Kidney epithelial cell (primary cell): ENCODE data around the gene SPAG17. TPM values are rescaled to one million over a fixed set of nuclear protein-coding genes. Genes with fewer than 3 reads are reported as not detected.

Experiments used
- DNase-seq: peaks from one replicate; pipeline ENCODE4 v3.0.0-alpha.2; 2010; ENCODE audit warnings: low read depth
- H3K27me3 ChIP-seq: 2 replicates; pipeline ENCODE4 v1.6.0; 2011; ENCODE audit warnings: low read length; ENCODE audit not compliant: control insufficient read depth, insufficient read depth
- H3K36me3 ChIP-seq: 2 replicates; pipeline ENCODE4 v1.5.1; 2011; ENCODE audit warnings: low read length; ENCODE audit not compliant: control insufficient read depth, insufficient read depth
- H3K4me3 ChIP-seq: 2 replicates; pipeline ENCODE4 v1.5.1; 2011; ENCODE audit warnings: low read depth, mild to moderate bottlenecking, control low read depth, low read length
- total RNA-seq: library from RNA; depleted of rRNA; stranded (reverse); fragments of >200 nt; gene quantifications from 2 replicates; pipeline ENCODE4 v1.2.3, GENCODE V29; 2015
- TF ChIP-seq, protein P1 (sequence below): IDR thresholded peaks from 2 replicates; pipeline ENCODE4 v1.5.1; 2011; ENCODE audit warnings: mild to moderate bottlenecking, moderate library complexity, low read length, control low read depth, inconsistent platforms; ENCODE audit not compliant: insufficient read depth, poor library complexity, severe bottlenecking

Gene SPAG17
- total RNA-seq, 1 donor from 2014 or later, result 0.13 TPM

DNA sequence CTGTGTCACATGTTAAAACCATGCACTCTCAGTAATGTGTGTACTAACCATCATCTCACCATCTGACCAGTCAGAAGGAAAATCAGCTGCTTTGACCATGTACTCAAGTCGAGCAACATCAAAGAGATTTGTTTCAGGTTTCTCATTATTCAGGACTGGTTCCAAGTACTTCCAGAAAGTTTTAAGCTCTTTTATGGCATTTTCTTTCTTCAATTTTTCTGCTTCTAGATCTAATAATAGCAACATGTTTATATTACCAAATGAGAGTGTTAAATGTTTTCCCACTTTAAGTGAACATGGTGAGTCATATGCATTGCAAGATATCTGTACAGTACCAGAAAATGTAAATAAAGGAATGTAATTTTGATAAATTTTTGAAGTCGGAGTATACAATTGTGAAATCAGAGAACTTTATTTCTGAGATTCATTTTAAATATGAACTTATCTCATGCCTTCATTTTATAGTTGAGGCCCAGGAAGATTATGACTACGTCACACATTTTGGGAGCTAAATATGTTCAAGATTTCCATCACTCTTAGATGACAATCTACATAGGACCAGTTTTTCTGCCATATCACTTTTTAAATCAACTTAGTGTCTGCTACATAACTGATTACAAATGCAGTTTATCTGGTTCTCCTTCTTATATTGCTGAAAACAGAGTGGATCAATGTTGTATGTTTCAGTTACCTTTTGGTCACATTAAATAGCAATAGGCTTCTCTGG, 87.2 kb downstream of the SPAG17 start:
- H3K4me3 ChIP-seq, result no peak overlapping the region
- H3K36me3 ChIP-seq, result no peaks in the 10 kb centered on the region
- TF ChIP-seq, protein P1, sequence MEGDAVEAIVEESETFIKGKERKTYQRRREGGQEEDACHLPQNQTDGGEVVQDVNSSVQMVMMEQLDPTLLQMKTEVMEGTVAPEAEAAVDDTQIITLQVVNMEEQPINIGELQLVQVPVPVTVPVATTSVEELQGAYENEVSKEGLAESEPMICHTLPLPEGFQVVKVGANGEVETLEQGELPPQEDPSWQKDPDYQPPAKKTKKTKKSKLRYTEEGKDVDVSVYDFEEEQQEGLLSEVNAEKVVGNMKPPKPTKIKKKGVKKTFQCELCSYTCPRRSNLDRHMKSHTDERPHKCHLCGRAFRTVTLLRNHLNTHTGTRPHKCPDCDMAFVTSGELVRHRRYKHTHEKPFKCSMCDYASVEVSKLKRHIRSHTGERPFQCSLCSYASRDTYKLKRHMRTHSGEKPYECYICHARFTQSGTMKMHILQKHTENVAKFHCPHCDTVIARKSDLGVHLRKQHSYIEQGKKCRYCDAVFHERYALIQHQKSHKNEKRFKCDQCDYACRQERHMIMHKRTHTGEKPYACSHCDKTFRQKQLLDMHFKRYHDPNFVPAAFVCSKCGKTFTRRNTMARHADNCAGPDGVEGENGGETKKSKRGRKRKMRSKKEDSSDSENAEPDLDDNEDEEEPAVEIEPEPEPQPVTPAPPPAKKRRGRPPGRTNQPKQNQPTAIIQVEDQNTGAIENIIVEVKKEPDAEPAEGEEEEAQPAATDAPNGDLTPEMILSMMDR, result no peak
- H3K27me3 ChIP-seq, result no peaks in the 10 kb centered on the region
- DNase-seq, result no peak

DNA sequence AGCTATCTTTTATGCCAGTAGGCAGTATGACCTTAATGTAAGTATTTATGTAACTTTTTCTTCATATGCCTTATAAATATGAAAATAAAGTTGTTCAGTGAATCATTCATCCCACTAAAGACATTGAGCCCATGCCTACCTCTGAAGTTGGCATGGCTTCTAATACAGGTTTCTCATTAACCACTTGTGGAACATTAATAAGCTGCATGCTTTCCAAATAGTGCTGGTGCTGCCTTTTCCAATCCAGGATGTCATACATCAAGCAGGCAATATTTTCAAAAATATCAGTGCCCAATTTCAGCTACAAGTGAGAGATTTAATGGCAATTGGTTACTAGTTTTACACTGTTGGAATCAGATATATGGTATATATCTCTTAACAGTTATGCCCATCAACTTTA, 92.0 kb downstream of the SPAG17 start:
- no peak overlapping the region for H3K4me3 ChIP-seq
- DNase-seq, result no peak
- TF ChIP-seq, protein P1, result no peak
- H3K27me3 ChIP-seq, result no peaks in the 10 kb centered on the region
- H3K36me3 ChIP-seq, result no peaks in the 10 kb centered on the region

DNA sequence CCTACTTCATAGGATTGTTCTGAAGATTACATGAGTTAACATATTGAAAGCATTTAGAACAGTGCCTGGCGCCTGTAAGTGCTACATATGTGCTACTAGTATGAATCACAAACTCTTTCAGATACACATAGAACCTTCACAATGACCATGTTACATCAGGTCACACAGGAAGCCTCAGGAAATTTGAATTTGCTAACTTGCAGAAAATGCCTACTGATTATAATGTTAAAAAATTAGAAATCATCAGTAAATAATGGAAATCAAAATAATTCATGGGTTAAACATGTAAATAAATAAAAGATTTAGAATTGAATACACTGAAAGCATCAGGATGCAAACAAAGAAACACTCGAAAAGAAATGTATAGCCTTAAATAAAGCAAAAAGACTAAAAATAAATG, 94.9 kb downstream of the SPAG17 start:
- no peaks in the 10 kb centered on the region for H3K27me3 ChIP-seq
- TF ChIP-seq, protein P1, result no peak
- no peak for DNase-seq

DNA sequence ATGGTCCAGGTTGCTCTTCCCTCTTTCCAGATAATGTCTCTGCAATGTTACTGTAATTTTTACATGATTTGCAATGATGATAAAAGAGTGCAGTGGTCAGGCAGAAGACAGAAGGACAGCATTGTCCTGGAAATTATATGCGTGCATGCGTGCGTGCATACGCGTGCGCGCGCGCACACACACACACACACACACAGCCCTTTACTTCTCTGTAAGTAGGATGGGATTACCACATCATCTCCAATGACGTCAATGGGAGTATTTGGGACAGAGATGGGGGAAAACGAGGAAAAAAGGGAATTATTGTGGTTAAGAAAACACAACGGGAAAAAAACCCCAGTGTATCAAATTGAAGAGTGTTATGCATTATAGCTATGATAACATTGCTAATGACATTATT, 99.7 kb downstream of the SPAG17 start:
- no peaks in the 10 kb centered on the region for H3K27me3 ChIP-seq
- no peak for DNase-seq
- H3K4me3 ChIP-seq, result no peak overlapping the region
- TF ChIP-seq, protein P1, result no peak
- no peaks in the 10 kb centered on the region for H3K36me3 ChIP-seq

More for the DNA sequence above, 94.9 kb downstream of the SPAG17 start:
- H3K4me3 ChIP-seq, result no peak overlapping the region
- no peaks in the 10 kb centered on the region for H3K36me3 ChIP-seq

DNA sequence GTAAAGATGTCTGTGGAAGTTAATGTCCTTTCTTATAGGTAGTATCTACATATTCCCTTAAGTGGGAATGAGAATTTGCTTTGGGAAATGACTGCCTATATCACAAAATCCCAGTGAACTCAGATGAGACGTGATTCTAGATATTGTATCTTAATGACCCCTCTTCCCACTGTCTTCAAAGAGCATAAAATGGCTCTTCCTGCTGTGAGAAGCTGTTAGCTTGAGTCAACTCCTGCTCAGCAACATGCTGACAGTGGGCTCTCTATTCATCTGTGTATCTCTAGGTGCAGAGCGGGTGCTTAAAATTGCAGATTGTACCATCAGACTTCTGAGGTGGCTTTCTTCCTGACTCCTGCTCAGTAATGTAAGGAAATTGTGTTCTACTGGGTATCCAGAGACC, 100.6 kb downstream of the SPAG17 start:
- TF ChIP-seq, protein P1, result no peak
- no peak for DNase-seq
- Histone ChIP-seq H3K36me3 (no peaks in the 10 kb centered on the region), H3K4me3 (no peak overlapping the region), H3K27me3 (no peaks in the 10 kb centered on the region)

DNA sequence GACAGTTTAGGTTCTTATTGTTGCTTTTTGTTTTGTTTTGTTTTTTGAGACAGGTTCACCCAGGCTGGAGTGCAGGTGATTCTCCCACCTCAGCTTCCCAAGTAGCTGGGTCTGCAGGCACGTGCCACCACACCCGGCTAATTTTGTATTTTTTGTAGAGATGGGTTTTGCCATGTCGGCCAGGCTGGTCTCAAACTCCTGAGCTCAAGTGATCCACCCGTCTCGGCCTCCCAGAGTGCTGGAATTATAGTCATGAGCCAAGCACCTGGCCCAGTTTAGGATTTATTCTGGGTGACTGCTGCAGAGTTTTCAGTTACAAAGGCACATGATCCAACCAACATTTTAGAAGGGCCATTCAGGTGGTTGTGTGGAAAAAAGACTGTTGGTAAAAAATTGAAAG, 102.0 kb downstream of the SPAG17 start:
- Histone ChIP-seq H3K27me3 (no peaks in the 10 kb centered on the region), H3K36me3 (no peaks in the 10 kb centered on the region), H3K4me3 (no peak overlapping the region)
- DNase-seq, result no peak
- TF ChIP-seq, protein P1, result no peak
